ENCODE results near the gene BRWD1.

DNA sequence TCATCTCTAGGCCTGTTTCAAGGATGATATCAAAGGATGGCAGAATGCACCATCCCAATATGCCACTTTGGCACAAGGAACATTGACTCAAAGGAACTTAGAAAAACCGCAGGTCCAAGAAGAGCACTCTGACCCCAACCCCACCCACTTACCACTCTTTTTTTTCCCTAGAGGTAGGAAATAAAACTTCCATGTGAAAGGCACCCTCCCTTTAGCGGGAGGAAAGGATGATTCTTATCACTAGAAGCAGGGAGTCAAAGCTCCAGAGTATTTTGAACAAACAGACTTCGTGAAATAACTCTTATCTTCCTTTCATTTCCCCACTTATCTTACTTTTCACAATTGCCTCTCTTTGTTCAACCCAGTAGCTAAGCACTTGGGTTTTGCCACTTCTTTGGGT, 152.4 kb downstream of the BRWD1 start:
- TF ChIP-seq EZH2 (IDR thresholded peaks at IDR 0.05; ENCODE audit: borderline replicate concordance, low read depth, low read length, severe bottlenecking) = no peak
- TF ChIP-seq, protein P1, sequence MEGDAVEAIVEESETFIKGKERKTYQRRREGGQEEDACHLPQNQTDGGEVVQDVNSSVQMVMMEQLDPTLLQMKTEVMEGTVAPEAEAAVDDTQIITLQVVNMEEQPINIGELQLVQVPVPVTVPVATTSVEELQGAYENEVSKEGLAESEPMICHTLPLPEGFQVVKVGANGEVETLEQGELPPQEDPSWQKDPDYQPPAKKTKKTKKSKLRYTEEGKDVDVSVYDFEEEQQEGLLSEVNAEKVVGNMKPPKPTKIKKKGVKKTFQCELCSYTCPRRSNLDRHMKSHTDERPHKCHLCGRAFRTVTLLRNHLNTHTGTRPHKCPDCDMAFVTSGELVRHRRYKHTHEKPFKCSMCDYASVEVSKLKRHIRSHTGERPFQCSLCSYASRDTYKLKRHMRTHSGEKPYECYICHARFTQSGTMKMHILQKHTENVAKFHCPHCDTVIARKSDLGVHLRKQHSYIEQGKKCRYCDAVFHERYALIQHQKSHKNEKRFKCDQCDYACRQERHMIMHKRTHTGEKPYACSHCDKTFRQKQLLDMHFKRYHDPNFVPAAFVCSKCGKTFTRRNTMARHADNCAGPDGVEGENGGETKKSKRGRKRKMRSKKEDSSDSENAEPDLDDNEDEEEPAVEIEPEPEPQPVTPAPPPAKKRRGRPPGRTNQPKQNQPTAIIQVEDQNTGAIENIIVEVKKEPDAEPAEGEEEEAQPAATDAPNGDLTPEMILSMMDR (IDR thresholded peaks at IDR 0.05; ENCODE audit: borderline replicate concordance, extremely low read depth, low read length, poor library complexity, severe bottlenecking) = no peak
